ENCODE data around the gene THSD4.

THSD4 gene

GRCh38 chr15:71272932-71273331 is 157.7 kb downstream of the THSD4 start:
- DNase-seq = no peak

- DNase-seq = no peak
Observed at GRCh38 chr15:71273731-71274447, 158.6 kb downstream of the THSD4 start.

- DNase-seq = no peak
Observed at GRCh38 chr15:71274448-71274798, 159.2 kb downstream of the THSD4 start.

GRCh38 chr15:71275098-71275497 is 159.8 kb downstream of the THSD4 start:
- no peak for DNase-seq

- DNase-seq = no peak
Observed at GRCh38 chr15:71275566-71276335, 160.5 kb downstream of the THSD4 start.

GRCh38 chr15:71276336-71276665 is 161.0 kb downstream of the THSD4 start:
- no peak for DNase-seq

- DNase-seq = no peak
Observed at GRCh38 chr15:71278989-71279756, 163.9 kb downstream of the THSD4 start.

GRCh38 chr15:71279757-71280141 is 164.5 kb downstream of the THSD4 start:
- no peak for DNase-seq

GRCh38 chr15:71280206-71280605 is 164.9 kb downstream of the THSD4 start:
- DNase-seq = no peak

GRCh38 chr15:71281256-71281655 is 166.0 kb downstream of the THSD4 start:
- DNase-seq = no peak

- DNase-seq = no peak
Observed at GRCh38 chr15:71282076-71282475, 166.8 kb downstream of the THSD4 start.

GRCh38 chr15:71288348-71288955 is 173.2 kb downstream of the THSD4 start:
- no peak for DNase-seq

GRCh38 chr15:71290002-71290401 is 174.7 kb downstream of the THSD4 start:
- no peak for DNase-seq

- no peak for DNase-seq
Observed at GRCh38 chr15:71290881-71291635, 175.8 kb downstream of the THSD4 start.

GRCh38 chr15:71291723-71292122 is 176.5 kb downstream of the THSD4 start:
- DNase-seq = no peak

GRCh38 chr15:71293723-71294122 is 178.5 kb downstream of the THSD4 start:
- DNase-seq = no peak

GRCh38 chr15:71294251-71294910 is 179.1 kb downstream of the THSD4 start:
- no peak for DNase-seq

GRCh38 chr15:71294911-71295602 is 179.8 kb downstream of the THSD4 start:
- DNase-seq = no peak

GRCh38 chr15:71295603-71296314 is 180.5 kb downstream of the THSD4 start:
- DNase-seq = no peak

- DNase-seq = no peak
Observed at GRCh38 chr15:71296315-71296679, 181.0 kb downstream of the THSD4 start.

All from stimulated activated CD8-positive, alpha-beta memory T cell treated with anti-CD3 and anti-CD28 coated beads, Interleukin-4, amount 100 ng/mL, for 48 hours (primary cell).